GM23248 (cell line): ENCODE measurements around the gene BMAL1.

Source experiments
- EZH2 ChIP-seq: fragments of 200-600 bp; sonication (generic); IDR thresholded peaks from 2 replicates; pipeline ENCODE4 v1.6.1; 2018; ENCODE audit warnings: antibody characterized with exemption, mild to moderate bottlenecking; ENCODE audit not compliant: insufficient read depth, poor library complexity, severe bottlenecking
- EZH2phosphoT487 ChIP-seq: fragments of 200-600 bp; sonication (generic); IDR thresholded peaks from 2 replicates; pipeline ENCODE4 v1.6.1; 2018; ENCODE audit warnings: antibody characterized with exemption, moderate library complexity, mild to moderate bottlenecking, low read depth; ENCODE audit not compliant: insufficient read depth

DNA sequence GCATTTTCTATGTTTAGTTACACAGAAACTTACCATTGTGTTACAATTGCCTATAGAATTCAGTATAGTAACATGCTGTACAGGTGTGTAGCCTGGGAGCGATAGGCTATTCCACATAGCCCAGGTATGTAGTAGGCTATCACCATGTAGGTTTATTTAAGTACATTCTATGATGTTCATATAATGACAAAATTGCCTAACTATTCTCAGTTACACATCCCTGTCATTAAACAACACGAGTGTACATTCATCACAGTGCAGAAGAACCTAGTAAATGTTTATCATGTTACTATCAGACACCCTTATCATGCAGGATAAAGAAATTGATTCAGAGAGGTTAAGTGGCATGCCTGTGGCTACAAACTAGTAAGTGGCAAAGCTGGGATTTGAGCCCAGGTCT is 28.4 kb upstream of the BMAL1 start:
- no peak for TF ChIP-seq EZH2
- TF ChIP-seq EZH2phosphoT487 = no peak
